ENCODE measurements around the gene MLLT6.

The MLLT6 gene

GRCh38 chr17:38660097-38661025 lies 44.7 kb upstream of the MLLT6 start:
- peaks cover 0 to 8% (median 0%) of the 10 kb centered on the region in 5 experiments for H3K27me3 ChIP-seq (replicated peaks in 2 of 5; ENCODE audit: control insufficient read depth in 4 of 5, insufficient read depth in 5 of 5, low read length in 4 of 5)
- WGBS (ENCODE audit: insufficient coverage), result 89% methylated on average over 14 of the region's 16 CpGs
- no peak overlapping the region for H3K4me3 ChIP-seq (ENCODE audit: control insufficient read depth in 1 of 7, extremely low read depth in 1 of 7, insufficient read depth in 4 of 7, low read depth in 2 of 7, low read length in 6 of 7)
- ChIA-PET POLR2A (no interaction called here), CTCF (interaction anchor here (1.0 to 1.5 kb wide), 3 partner anchors 9 to 105 kb away, joined by 3 to 4 read pairs (median 4); no protein-coding TSS in a partner anchor)
- H3K36me3 ChIP-seq (ENCODE audit: control insufficient read depth in 4 of 4, insufficient read depth in 4 of 4, low read length in 3 of 4), result no peaks in the 10 kb centered on the region
- no peaks in the 10 kb centered on the region for H3K9me3 ChIP-seq (ENCODE audit: control extremely low read depth in 1 of 5, control insufficient read depth in 4 of 5, insufficient read depth in 2 of 5, low read depth in 1 of 5, low read length in 4 of 5)
- no peak for DNase-seq
- H3K4me1 ChIP-seq (ENCODE audit: control extremely low read depth in 1 of 4, control insufficient read depth in 4 of 4, insufficient read depth in 4 of 4, low read length in 3 of 4), result peaks cover 0 to 24% (median 11%) of the 10 kb centered on the region in 4 experiments
- H3K27ac ChIP-seq (ENCODE audit: insufficient read depth in 1 of 2, low read depth in 1 of 2, low read length in 2 of 2, poor library complexity in 1 of 2, severe bottlenecking in 2 of 2), result no peak overlapping the region

DNA sequence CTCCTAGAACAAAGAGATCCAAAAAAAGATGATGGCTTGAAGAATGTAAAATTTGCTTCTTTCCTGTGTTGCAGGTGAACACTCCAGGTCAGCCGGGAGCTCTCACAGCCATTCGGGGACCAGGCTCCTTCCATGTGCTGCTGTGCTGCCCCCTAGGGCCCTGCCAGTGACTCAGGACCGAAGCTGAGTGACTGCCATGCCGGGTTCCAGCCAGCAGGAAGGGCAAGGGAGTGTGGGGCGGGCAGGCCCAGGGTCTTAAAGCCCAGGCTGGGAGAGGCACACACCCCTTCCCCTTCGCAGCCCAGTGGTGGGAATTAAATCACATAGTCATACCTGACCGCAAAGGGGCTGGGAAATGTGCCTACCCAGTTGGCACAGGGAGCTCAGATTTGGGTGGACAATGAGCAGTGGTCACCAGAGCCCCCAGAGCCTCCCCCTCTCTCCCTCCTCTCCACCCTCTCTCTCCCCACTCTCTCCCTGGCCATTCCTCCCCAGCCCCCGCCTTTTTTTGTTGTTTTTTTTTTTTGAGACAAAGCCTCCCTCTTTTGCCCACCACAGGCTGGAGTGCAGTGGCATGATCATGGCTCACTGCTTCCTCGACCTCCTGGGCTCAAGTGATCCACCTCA lies 41.8 kb upstream of the MLLT6 start:
- POLR2A ChIA-PET, result interaction anchor here (0.6 to 0.7 kb wide), 2 partner anchors 10 to 14 kb away, joined by 4 read pairs; no protein-coding TSS in a partner anchor
- peaks cover 0 to 12% (median 6%) of the 10 kb centered on the region in 5 experiments for H3K27me3 ChIP-seq (replicated peaks in 2 of 5; ENCODE audit: control insufficient read depth in 4 of 5, insufficient read depth in 5 of 5, low read length in 4 of 5)
- 15% methylated on average over 6 of the region's 9 CpGs for WGBS (ENCODE audit: insufficient coverage)
- H3K4me3 ChIP-seq (ENCODE audit: control insufficient read depth in 1 of 7, extremely low read depth in 1 of 7, insufficient read depth in 4 of 7, low read depth in 2 of 7, low read length in 6 of 7), result no peak overlapping the region
- H3K36me3 ChIP-seq (ENCODE audit: control insufficient read depth in 4 of 4, insufficient read depth in 4 of 4, low read length in 3 of 4), result no peaks in the 10 kb centered on the region
- H3K4me1 ChIP-seq (ENCODE audit: control extremely low read depth in 1 of 4, control insufficient read depth in 4 of 4, insufficient read depth in 4 of 4, low read length in 3 of 4), result peaks cover 0 to 11% (median 10%) of the 10 kb centered on the region in 4 experiments
- no peak overlapping the region for H3K27ac ChIP-seq (ENCODE audit: insufficient read depth in 1 of 2, low read depth in 1 of 2, low read length in 2 of 2, poor library complexity in 1 of 2, severe bottlenecking in 2 of 2)
- peak; percentile 63 to 79 (median 78) for DNase-seq
- H3K9me3 ChIP-seq (ENCODE audit: control extremely low read depth in 1 of 5, control insufficient read depth in 4 of 5, insufficient read depth in 2 of 5, low read depth in 1 of 5, low read length in 4 of 5), result no peaks in the 10 kb centered on the region
- CTCF ChIA-PET, result interaction anchor here (0.7 to 7.7 kb wide), 28 partner anchors 9 to 237 kb away, joined by 3 to 61 read pairs (median 4); partner anchors contain the start of gene EPOP

DNA sequence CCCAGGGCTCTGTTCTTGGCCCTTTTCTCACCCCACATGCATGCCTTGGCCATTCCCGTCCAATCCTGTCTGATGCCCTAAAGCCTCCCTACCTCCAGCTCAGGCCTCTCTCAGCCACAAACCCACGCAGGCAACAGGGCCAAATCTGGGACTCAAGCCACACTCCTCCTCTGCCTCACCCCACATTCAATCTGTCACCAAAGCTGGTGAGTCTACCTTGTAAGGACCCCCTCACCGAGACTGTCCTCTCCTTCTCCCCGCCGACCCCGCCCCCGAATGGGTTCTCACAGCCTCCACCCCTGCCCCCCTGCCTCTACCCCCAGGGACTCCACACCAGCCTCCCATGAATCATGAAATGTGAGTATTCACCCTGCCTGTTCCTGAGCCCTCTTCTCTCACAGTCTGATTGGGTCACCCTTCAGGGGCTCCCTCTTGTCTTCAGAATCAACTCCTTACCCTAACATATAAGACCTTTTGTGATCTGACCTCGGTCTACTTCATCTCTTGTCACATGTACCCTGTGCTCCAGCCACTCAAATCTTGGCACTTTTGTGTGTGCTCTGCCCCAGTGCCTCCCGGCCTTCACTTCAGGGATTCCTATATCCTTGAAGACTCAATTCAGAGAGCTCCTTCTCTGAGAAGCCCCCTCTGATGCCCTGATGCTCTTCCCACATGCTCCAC lies 41.0 kb upstream of the MLLT6 start:
- WGBS (ENCODE audit: insufficient coverage), result 90% methylated on average over 7 of the region's 9 CpGs
- no peak for DNase-seq
- CTCF ChIA-PET, result interaction anchor here (1.0 to 7.7 kb wide), 12 partner anchors 11 to 238 kb away, joined by 3 to 61 read pairs (median 4); partner anchors contain the start of gene EPOP
- H3K4me3 ChIP-seq (ENCODE audit: control insufficient read depth in 1 of 7, extremely low read depth in 1 of 7, insufficient read depth in 4 of 7, low read depth in 2 of 7, low read length in 6 of 7), result no peak overlapping the region
- H3K36me3 ChIP-seq (ENCODE audit: control insufficient read depth in 4 of 4, insufficient read depth in 4 of 4, low read length in 3 of 4), result no peaks in the 10 kb centered on the region
- peaks cover 4 to 18% (median 15%) of the 10 kb centered on the region in 5 experiments for H3K27me3 ChIP-seq (replicated peaks in 2 of 5; ENCODE audit: control insufficient read depth in 4 of 5, insufficient read depth in 5 of 5, low read length in 4 of 5)
- POLR2A ChIA-PET, result no interaction called here
- H3K27ac ChIP-seq (ENCODE audit: insufficient read depth in 1 of 2, low read depth in 1 of 2, low read length in 2 of 2, poor library complexity in 1 of 2, severe bottlenecking in 2 of 2), result no peak overlapping the region
- H3K4me1 ChIP-seq (ENCODE audit: control extremely low read depth in 1 of 4, control insufficient read depth in 4 of 4, insufficient read depth in 4 of 4, low read length in 3 of 4), result peaks cover 0 to 3% (median 2%) of the 10 kb centered on the region in 4 experiments
- H3K9me3 ChIP-seq (ENCODE audit: control extremely low read depth in 1 of 5, control insufficient read depth in 4 of 5, insufficient read depth in 2 of 5, low read depth in 1 of 5, low read length in 4 of 5), result no peaks in the 10 kb centered on the region

DNA sequence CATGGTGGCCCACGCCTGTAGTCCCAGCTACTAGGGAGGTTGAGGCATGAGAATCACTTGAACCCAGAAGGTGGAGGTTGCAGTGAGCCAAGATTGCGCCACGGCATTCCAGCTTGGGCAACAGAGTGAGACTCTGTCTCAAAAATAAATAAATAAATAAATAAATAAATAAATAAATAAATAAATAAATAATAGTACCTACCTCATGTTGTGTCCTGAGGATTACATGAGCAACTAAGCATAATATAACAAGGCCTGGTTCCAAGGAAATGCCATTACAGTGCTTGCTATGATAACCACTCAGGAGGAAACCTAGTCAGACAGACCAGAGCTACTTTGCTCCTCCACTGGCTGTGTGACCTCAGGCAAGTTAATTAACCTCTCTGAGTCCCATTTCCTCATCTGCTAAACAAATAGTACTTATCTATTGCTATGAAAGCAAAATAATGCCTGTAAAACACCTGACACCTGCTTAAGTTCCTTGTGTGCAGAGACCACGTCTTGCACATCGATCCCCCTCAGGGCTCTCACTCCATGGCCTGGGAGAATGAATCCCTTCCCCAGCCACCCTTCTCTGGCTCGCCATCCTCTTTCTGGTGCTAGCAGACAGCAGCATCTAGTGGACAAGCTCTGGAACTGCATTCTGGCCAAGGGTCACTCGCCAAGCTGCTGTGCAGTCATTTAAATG lies 37.8 kb upstream of the MLLT6 start:
- no peak overlapping the region for H3K4me3 ChIP-seq (ENCODE audit: control insufficient read depth in 1 of 7, extremely low read depth in 1 of 7, insufficient read depth in 4 of 7, low read depth in 2 of 7, low read length in 6 of 7)
- whole genome bisulfite sequencing (ENCODE audit: insufficient coverage), result 20% methylated on average over 4 of the region's 7 CpGs
- H3K27ac ChIP-seq (ENCODE audit: insufficient read depth in 1 of 2, low read depth in 1 of 2, low read length in 2 of 2, poor library complexity in 1 of 2, severe bottlenecking in 2 of 2), result no peak overlapping the region
- H3K36me3 ChIP-seq (ENCODE audit: control insufficient read depth in 4 of 4, insufficient read depth in 4 of 4, low read length in 3 of 4), result no peaks in the 10 kb centered on the region
- peaks cover 8 to 46% (median 41%) of the 10 kb centered on the region in 5 experiments for H3K27me3 ChIP-seq (replicated peaks in 2 of 5; ENCODE audit: control insufficient read depth in 4 of 5, insufficient read depth in 5 of 5, low read length in 4 of 5)
- ChIA-PET POLR2A (interaction anchor here (0.6 to 1.0 kb wide), 3 partner anchors 15 to 118 kb away, joined by 3 to 12 read pairs (median 3); no protein-coding TSS in a partner anchor), CTCF (interaction anchor here (0.6 to 7.7 kb wide), 24 partner anchors 9 to 253 kb away, joined by 3 to 61 read pairs (median 4); no protein-coding TSS in a partner anchor)
- peaks cover 0 to 10% (median 9%) of the 10 kb centered on the region in 4 experiments for H3K4me1 ChIP-seq (ENCODE audit: control extremely low read depth in 1 of 4, control insufficient read depth in 4 of 4, insufficient read depth in 4 of 4, low read length in 3 of 4)
- no peaks in the 10 kb centered on the region for H3K9me3 ChIP-seq (ENCODE audit: control extremely low read depth in 1 of 5, control insufficient read depth in 4 of 5, insufficient read depth in 2 of 5, low read depth in 1 of 5, low read length in 4 of 5)
- DNase-seq, result peak; percentile 69 to 76 (median 74)

DNA sequence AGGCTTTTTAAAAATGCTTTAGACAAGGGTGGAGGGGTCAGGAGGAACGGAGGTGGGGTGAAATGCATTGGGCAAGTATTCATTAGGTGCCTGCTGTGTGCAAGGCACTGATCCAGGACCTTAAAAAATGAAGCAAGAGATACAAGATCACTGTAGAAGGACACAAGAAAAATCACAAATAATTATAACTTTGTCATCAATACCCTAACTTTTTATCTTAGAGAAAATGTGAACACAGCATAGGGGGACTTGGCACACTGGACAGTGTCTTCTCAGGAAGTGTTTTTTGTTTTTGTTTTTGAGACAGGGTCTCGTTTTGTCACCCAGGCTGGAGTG lies 37.3 kb upstream of the MLLT6 start:
- peaks cover 0 to 12% (median 9%) of the 10 kb centered on the region in 4 experiments for H3K4me1 ChIP-seq (ENCODE audit: control extremely low read depth in 1 of 4, control insufficient read depth in 4 of 4, insufficient read depth in 4 of 4, low read length in 3 of 4)
- WGBS (ENCODE audit: insufficient coverage), result 63% methylated on average over 1 of the region's 2 CpGs
- peaks cover 8 to 51% (median 45%) of the 10 kb centered on the region in 5 experiments for H3K27me3 ChIP-seq (replicated peaks in 2 of 5; ENCODE audit: control insufficient read depth in 4 of 5, insufficient read depth in 5 of 5, low read length in 4 of 5)
- DNase-seq, result no peak
- H3K4me3 ChIP-seq (ENCODE audit: control insufficient read depth in 1 of 7, extremely low read depth in 1 of 7, insufficient read depth in 4 of 7, low read depth in 2 of 7, low read length in 6 of 7), result no peak overlapping the region
- POLR2A ChIA-PET, result interaction anchor here (0.6 to 1.0 kb wide), 3 partner anchors 15 to 119 kb away, joined by 3 to 12 read pairs (median 3); no protein-coding TSS in a partner anchor
- no peak overlapping the region for H3K27ac ChIP-seq (ENCODE audit: insufficient read depth in 1 of 2, low read depth in 1 of 2, low read length in 2 of 2, poor library complexity in 1 of 2, severe bottlenecking in 2 of 2)
- CTCF ChIA-PET, result interaction anchor here (0.6 to 7.7 kb wide), 20 partner anchors 9 to 254 kb away, joined by 3 to 61 read pairs (median 4); no protein-coding TSS in a partner anchor
- H3K36me3 ChIP-seq (ENCODE audit: control insufficient read depth in 4 of 4, insufficient read depth in 4 of 4, low read length in 3 of 4), result no peaks in the 10 kb centered on the region
- H3K9me3 ChIP-seq (ENCODE audit: control extremely low read depth in 1 of 5, control insufficient read depth in 4 of 5, insufficient read depth in 2 of 5, low read depth in 1 of 5, low read length in 4 of 5), result no peaks in the 10 kb centered on the region

GRCh38 chr17:38669520-38669919 lies 35.6 kb upstream of the MLLT6 start:
- ChIA-PET CTCF (interaction anchor here (0.7 to 7.7 kb wide), 7 partner anchors 11 to 246 kb away, joined by 3 to 61 read pairs (median 8); no protein-coding TSS in a partner anchor), POLR2A (no interaction called here)
- Histone ChIP-seq H3K27ac (ENCODE audit: insufficient read depth in 1 of 2, low read depth in 1 of 2, low read length in 2 of 2, poor library complexity in 1 of 2, severe bottlenecking in 2 of 2) (no peak overlapping the region), H3K9me3 (ENCODE audit: control extremely low read depth in 1 of 5, control insufficient read depth in 4 of 5, insufficient read depth in 2 of 5, low read depth in 1 of 5, low read length in 4 of 5) (no peaks in the 10 kb centered on the region), H3K4me1 (ENCODE audit: control extremely low read depth in 1 of 4, control insufficient read depth in 4 of 4, insufficient read depth in 4 of 4, low read length in 3 of 4) (peaks cover 0 to 21% (median 20%) of the 10 kb centered on the region in 4 experiments), H3K36me3 (ENCODE audit: control insufficient read depth in 4 of 4, insufficient read depth in 4 of 4, low read length in 3 of 4) (no peaks in the 10 kb centered on the region), H3K4me3 (ENCODE audit: control insufficient read depth in 1 of 7, extremely low read depth in 1 of 7, insufficient read depth in 4 of 7, low read depth in 2 of 7, low read length in 6 of 7) (no peak overlapping the region), H3K27me3 (replicated peaks in 2 of 5; ENCODE audit: control insufficient read depth in 4 of 5, insufficient read depth in 5 of 5, low read length in 4 of 5) (peaks cover 8 to 68% (median 51%) of the 10 kb centered on the region in 5 experiments)
- DNase-seq, result no peak
- 18% methylated on average over 6 of the region's 6 CpGs for WGBS (ENCODE audit: insufficient coverage)
